ENCODE results near the gene SH3PXD2A. TPM values are rescaled to one million over a fixed set of nuclear protein-coding genes. Genes with fewer than 3 reads are reported as not detected.

The SH3PXD2A gene
- total RNA-seq, 4 donors from 2014 or later = 6.2 to 16.8 (median 11.4) TPM

DNA sequence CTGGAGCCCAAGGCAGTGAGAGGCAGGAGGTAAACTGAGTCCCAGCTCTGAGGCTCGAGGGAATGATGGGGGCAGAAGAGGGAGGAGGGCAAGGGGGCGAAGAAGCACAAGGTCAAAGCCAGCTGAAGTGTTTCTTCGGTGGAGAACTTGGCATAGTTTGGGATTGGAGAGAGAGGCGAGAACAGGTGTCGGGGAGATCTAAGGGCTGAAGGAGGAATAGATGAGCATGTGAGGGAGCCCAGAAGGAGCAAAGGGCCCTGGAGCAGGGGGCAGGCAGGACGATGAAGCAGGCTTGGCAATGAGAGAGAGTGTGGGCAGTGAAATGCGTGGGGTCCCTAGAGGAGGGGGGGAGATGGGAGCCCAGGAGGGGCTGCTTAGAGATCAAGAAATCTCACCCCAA, 35.9 kb downstream of the SH3PXD2A start:
- intact Hi-C loops (cut with DNase I; ENCODE audit: low total_unique reads) (loop anchor here (5.0 kb wide), 1 partner anchor 38 kb away; the partner anchor contains the start of gene SH3PXD2A), in situ Hi-C loops (cut with MboI; ENCODE audit: low sequenced_read_pairs in 4 of 4) (no loop called here)
- peaks cover 31 to 48% of the 10 kb centered on the region in 2 donors for H3K4me1 ChIP-seq
- no peaks in the 10 kb centered on the region for H3K36me3 ChIP-seq
- H3K27me3 ChIP-seq = no peaks in the 10 kb centered on the region
- H3K27ac ChIP-seq = no peak overlapping the region
- DNase-seq (peak in 1 of 2 donors; percentile 9), ATAC-seq (no peak)
- no peak overlapping the region for H3K4me3 ChIP-seq
- no peaks in the 10 kb centered on the region for H3K9me3 ChIP-seq
- TF ChIP-seq POLR2A (IDR thresholded peaks at IDR 0.05) = no peak
- TF ChIP-seq, protein P1, sequence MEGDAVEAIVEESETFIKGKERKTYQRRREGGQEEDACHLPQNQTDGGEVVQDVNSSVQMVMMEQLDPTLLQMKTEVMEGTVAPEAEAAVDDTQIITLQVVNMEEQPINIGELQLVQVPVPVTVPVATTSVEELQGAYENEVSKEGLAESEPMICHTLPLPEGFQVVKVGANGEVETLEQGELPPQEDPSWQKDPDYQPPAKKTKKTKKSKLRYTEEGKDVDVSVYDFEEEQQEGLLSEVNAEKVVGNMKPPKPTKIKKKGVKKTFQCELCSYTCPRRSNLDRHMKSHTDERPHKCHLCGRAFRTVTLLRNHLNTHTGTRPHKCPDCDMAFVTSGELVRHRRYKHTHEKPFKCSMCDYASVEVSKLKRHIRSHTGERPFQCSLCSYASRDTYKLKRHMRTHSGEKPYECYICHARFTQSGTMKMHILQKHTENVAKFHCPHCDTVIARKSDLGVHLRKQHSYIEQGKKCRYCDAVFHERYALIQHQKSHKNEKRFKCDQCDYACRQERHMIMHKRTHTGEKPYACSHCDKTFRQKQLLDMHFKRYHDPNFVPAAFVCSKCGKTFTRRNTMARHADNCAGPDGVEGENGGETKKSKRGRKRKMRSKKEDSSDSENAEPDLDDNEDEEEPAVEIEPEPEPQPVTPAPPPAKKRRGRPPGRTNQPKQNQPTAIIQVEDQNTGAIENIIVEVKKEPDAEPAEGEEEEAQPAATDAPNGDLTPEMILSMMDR (IDR thresholded peaks at IDR 0.05 in 4 of 5, conservative IDR thresholded peaks at IDR 0.05 in 1 of 5) = no peak

DNA sequence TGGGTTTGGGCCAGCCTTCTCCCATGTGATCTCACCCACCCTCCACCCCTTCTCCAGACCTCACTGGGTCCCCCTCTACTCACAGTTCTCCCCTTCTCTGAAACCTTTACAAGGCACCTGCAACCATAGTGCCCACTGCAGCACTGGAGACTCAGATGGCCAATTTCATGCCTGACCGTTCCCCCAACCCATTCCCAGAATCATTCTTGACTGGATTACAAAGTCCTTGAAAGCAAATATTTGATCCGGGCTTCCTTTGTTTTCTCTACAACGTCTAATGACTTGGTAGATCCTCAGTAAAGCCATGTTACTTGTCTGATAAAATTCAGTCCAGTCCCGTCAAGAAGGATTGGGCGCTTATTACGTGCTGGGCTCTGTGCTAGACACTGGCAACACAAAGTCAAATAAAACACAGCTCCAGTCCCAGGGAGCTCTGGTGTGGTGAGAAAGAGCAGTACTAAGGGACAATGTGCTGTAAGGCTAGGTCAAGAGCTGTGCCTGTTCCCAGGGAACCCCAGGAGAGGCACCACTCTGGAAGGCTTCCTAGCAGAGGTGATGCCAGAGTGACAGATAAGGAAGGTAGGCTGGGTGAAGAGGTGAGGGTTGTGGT, 36.5 kb downstream of the SH3PXD2A start:
- Histone ChIP-seq H3K27ac (no peak overlapping the region), H3K36me3 (no peaks in the 10 kb centered on the region), H3K4me1 (peaks cover 37 to 48% of the 10 kb centered on the region in 2 donors), H3K4me3 (no peak overlapping the region), H3K9me3 (no peaks in the 10 kb centered on the region), H3K27me3 (no peaks in the 10 kb centered on the region)
- peak in 1 of 2 donors; percentile 4 for DNase-seq
- no peak for TF ChIP-seq POLR2A (IDR thresholded peaks at IDR 0.05)
- TF ChIP-seq, protein P1 (IDR thresholded peaks at IDR 0.05 in 4 of 5, conservative IDR thresholded peaks at IDR 0.05 in 1 of 5) = no peak
- in situ Hi-C loops (cut with MboI; ENCODE audit: low sequenced_read_pairs in 4 of 4) = no loop called here
- ATAC-seq = no peak
- intact Hi-C loops (cut with DNase I; ENCODE audit: low total_unique reads) = loop anchor here (5.0 kb wide), 1 partner anchor 38 kb away; the partner anchor contains the start of gene SH3PXD2A

DNA sequence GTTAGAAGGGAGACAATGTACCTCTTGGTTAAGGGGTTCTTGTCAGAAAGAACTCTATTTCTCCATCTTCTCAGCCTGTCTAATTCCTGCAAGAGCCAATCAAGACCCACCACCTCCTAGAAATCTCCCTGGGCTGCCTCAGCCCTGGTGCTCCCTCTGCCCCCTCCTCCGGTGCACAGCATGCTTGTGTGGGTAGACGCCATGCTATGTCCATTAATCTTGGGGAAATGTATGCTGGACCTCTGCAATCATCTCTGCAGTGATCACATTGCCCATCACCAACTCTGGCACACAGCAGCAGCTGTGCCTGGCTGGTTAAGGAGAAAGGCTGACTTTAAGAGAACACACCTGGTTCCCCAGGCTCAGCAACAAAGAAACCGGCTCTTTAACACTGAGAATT, 37.3 kb downstream of the SH3PXD2A start:
- in situ Hi-C loops (cut with MboI; ENCODE audit: low sequenced_read_pairs in 4 of 4) = no loop called here
- peaks cover 42 to 50% of the 10 kb centered on the region in 2 donors for H3K4me1 ChIP-seq
- intact Hi-C loops (cut with DNase I; ENCODE audit: low total_unique reads) = loop anchor here (5.0 kb wide), 1 partner anchor 39 kb away; the partner anchor contains the start of gene SH3PXD2A
- no peak overlapping the region for H3K27ac ChIP-seq
- no peak for TF ChIP-seq POLR2A (IDR thresholded peaks at IDR 0.05)
- TF ChIP-seq, protein P1 (IDR thresholded peaks at IDR 0.05 in 4 of 5, conservative IDR thresholded peaks at IDR 0.05 in 1 of 5) = no peak
- H3K9me3 ChIP-seq = no peaks in the 10 kb centered on the region
- H3K27me3 ChIP-seq = no peaks in the 10 kb centered on the region
- DNase-seq (no peak), ATAC-seq (no peak)
- H3K36me3 ChIP-seq = no peaks in the 10 kb centered on the region
- H3K4me3 ChIP-seq = no peak overlapping the region

DNA sequence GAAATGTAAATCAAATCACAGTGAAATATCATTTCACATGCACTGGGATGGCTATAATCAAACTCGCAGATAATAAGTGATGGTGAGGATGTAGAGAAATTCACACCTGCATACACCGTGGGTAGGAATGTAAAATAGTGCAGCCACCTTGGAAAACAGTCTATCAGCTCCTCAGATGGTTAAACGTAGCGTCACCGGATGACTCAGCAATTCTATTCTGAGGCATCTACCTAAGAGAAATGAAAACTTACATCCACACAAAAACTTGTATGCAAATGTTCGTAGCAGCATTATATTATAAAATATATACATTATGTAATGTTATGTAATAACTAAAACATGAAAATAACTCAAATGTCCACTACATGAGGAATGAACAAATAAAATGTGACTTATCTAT, 38.9 kb downstream of the SH3PXD2A start:
- peak; percentile 37 to 80 for ATAC-seq
- Histone ChIP-seq H3K4me1 (peaks cover 47 to 59% of the 10 kb centered on the region in 2 donors), H3K4me3 (no peak overlapping the region), H3K9me3 (no peaks in the 10 kb centered on the region), H3K36me3 (no peaks in the 10 kb centered on the region), H3K27me3 (no peaks in the 10 kb centered on the region), H3K27ac (no peak overlapping the region)
- TF ChIP-seq POLR2A (IDR thresholded peaks at IDR 0.05) = no peak
- TF ChIP-seq, protein P1 (IDR thresholded peaks at IDR 0.05 in 4 of 5, conservative IDR thresholded peaks at IDR 0.05 in 1 of 5) = no peak
- in situ Hi-C loops (cut with MboI; ENCODE audit: low sequenced_read_pairs in 4 of 4) (no loop called here), intact Hi-C loops (cut with DNase I; ENCODE audit: low total_unique reads) (loop anchor here (5.0 kb wide), 1 partner anchor 41 kb away; the partner anchor contains the start of gene SH3PXD2A)
- DNase-seq = peak in 1 of 2 donors; percentile 39

All from gastrocnemius medialis (tissue), 4 donors.